GM18507 (cell line): Measurements from ENCODE around the gene COL9A2.

Experiments used
- DNase-seq: peaks from one replicate; pipeline ENCODE4 v3.0.0; 2011; ENCODE audit warnings: low read depth; ENCODE audit not compliant: insufficient read length; ENCODE audit errors: extremely low spot score
- FAIRE-seq: peaks from 2 replicates; lab custom pipeline; 2011; peaks lifted over from hg19 to GRCh38; lab: Jason Lieb, UNC

Gene COL9A2

GRCh38 chr1:40306296-40306695 lies 10.8 kb downstream of the COL9A2 start:
- FAIRE-seq (no peak), DNase-seq (no peak)

GRCh38 chr1:40305871-40306270 lies 11.2 kb downstream of the COL9A2 start:
- FAIRE-seq (no peak), DNase-seq (no peak)

GRCh38 chr1:40305451-40305850 lies 11.6 kb downstream of the COL9A2 start:
- FAIRE-seq, result no peak
- no peak for DNase-seq

- FAIRE-seq, result no peak
- DNase-seq, result no peak
These were observed 13.3 kb downstream of the COL9A2 start for GRCh38 chr1:40303790-40304189.

- FAIRE-seq, result no peak
- DNase-seq, result no peak
These were observed 13.9 kb downstream of the COL9A2 start for GRCh38 chr1:40303051-40303771.

- no peak for DNase-seq
- FAIRE-seq, result no peak
These were observed 14.6 kb downstream of the COL9A2 start for GRCh38 chr1:40302475-40302874.

GRCh38 chr1:40301541-40302299 lies 15.4 kb downstream of the COL9A2 start:
- no peak for FAIRE-seq
- no peak for DNase-seq

GRCh38 chr1:40301066-40301465 lies 16.0 kb downstream of the COL9A2 start:
- DNase-seq (no peak), FAIRE-seq (no peak)

GRCh38 chr1:40300651-40301050 lies 16.4 kb downstream of the COL9A2 start:
- DNase-seq, result no peak

GRCh38 chr1:40300249-40300567 lies 16.9 kb downstream of the COL9A2 start:
- FAIRE-seq, result no peak
- no peak for DNase-seq

More at GRCh38 chr1:40300651-40301050, 16.4 kb downstream of the COL9A2 start:
- FAIRE-seq, result no peak

- DNase-seq (no peak), FAIRE-seq (no peak)
These were observed 17.5 kb downstream of the COL9A2 start for GRCh38 chr1:40299366-40300248.

GRCh38 chr1:40291293-40291692 lies 25.8 kb downstream of the COL9A2 start:
- DNase-seq (no peak), FAIRE-seq (no peak)

- DNase-seq (no peak), FAIRE-seq (no peak)
These were observed 35.2 kb downstream of the COL9A2 start for GRCh38 chr1:40281853-40282252.

GRCh38 chr1:40276122-40276521 lies 41.0 kb downstream of the COL9A2 start:
- FAIRE-seq (no peak), DNase-seq (no peak)

- FAIRE-seq (no peak), DNase-seq (no peak)
These were observed 42.8 kb downstream of the COL9A2 start for GRCh38 chr1:40274331-40274730.

- FAIRE-seq (no peak), DNase-seq (no peak)
These were observed 43.4 kb downstream of the COL9A2 start for GRCh38 chr1:40273547-40274166.

GRCh38 chr1:40272653-40273213 lies 44.4 kb downstream of the COL9A2 start:
- DNase-seq (no peak), FAIRE-seq (no peak)

GRCh38 chr1:40270152-40270834 lies 46.8 kb downstream of the COL9A2 start:
- FAIRE-seq (no peak), DNase-seq (no peak)

GRCh38 chr1:40268211-40268610 lies 48.9 kb downstream of the COL9A2 start:
- DNase-seq (no peak), FAIRE-seq (no peak)
